WTC11 (cell line): ENCODE measurements around the gene LNX2. TPM values are rescaled to one million over a fixed set of nuclear protein-coding genes. Genes with fewer than 3 reads are reported as not detected.

Source experiments
- ATAC-seq: fragments of 200-7000 bp; cut with Tn5 transposase; 2 replicates; pipeline ENCODE4 v1.10.0; 2021; ENCODE audit warnings: mild to moderate bottlenecking, moderate library complexity
- CTCF ChIA-PET: fragments of 300-600 bp; sonication (Branson Sonifier 250); formaldehyde crosslinking; loops from one replicate; lab custom pipeline; 2021; ENCODE audit warnings: antibody characterized with exemption; lab: Charles Lee
- POLR2A ChIA-PET: fragments of 350-600 bp; sonication (Branson Sonifier 250); formaldehyde crosslinking; loops from one replicate; lab custom pipeline; 2021; ENCODE audit warnings: antibody characterized with exemption; lab: Charles Lee
- DNase-seq: peaks from one replicate; pipeline ENCODE4 v3.0.0; 2021; ENCODE audit warnings: low spot score
- H3K27ac Mint-ChIP-seq: 2 replicates; pipeline ENCODE4 v1.8.0; 2021; ENCODE audit warnings: mixed read lengths
- H3K27me3 Mint-ChIP-seq: 2 replicates; pipeline ENCODE4 v1.8.0; 2021; ENCODE audit warnings: low read depth, mild to moderate bottlenecking, moderate library complexity, mixed read lengths
- H3K36me3 Mint-ChIP-seq: 2 replicates; pipeline ENCODE4 v1.8.0; 2021; ENCODE audit warnings: mixed read lengths
- H3K4me1 Mint-ChIP-seq: 2 replicates; pipeline ENCODE4 v1.8.0; 2022; ENCODE audit warnings: mixed read lengths
- H3K4me3 Mint-ChIP-seq: 2 replicates; pipeline ENCODE4 v1.8.0; 2021; ENCODE audit warnings: mild to moderate bottlenecking, moderate library complexity, mixed read lengths
- H3K9me3 Mint-ChIP-seq: 2 replicates; pipeline ENCODE4 v1.8.0; 2021; ENCODE audit warnings: mixed read lengths
- CBFB ChIP-seq: sonication (generic); formaldehyde crosslinking; IDR thresholded peaks from 2 replicates; pipeline ENCODE4 v1.8.1; 2022; ENCODE audit warnings: mild to moderate bottlenecking, low read depth, missing genetic modification reagents
- JAZF1 ChIP-seq: fragments of 250-450 bp; sonication (Bioruptor Pico); IDR thresholded peaks from 2 replicates; pipeline ENCODE4 v1.9.0; 2021; ENCODE audit warnings: moderate library complexity, mild to moderate bottlenecking, inconsistent platforms
- ZNF671 ChIP-seq: fragments of 250-450 bp; sonication (Bioruptor Pico); IDR thresholded peaks from 2 replicates; pipeline ENCODE4 v1.8.0; 2021; ENCODE audit warnings: mild to moderate bottlenecking
- total RNA-seq: library from RNA; stranded (reverse); gene quantifications from 3 replicates; pipeline ENCODE4 v1.2.3, GENCODE V29; 2021
- TF ChIP-seq, protein P1 (sequence below): sonication (generic); formaldehyde crosslinking; IDR thresholded peaks from 2 replicates; pipeline ENCODE4 v1.8.0; 2023; ENCODE audit warnings: missing genetic modification reagents, mild to moderate bottlenecking, borderline replicate concordance
- TF ChIP-seq, protein P2 (sequence below): sonication (generic); formaldehyde crosslinking; conservative IDR thresholded peaks from 2 replicates; pipeline ENCODE4 v1.8.1; 2023; ENCODE audit warnings: mild to moderate bottlenecking, low read depth, missing genetic modification reagents, moderate library complexity
- TF ChIP-seq, protein P3 (sequence below): sonication (generic); formaldehyde crosslinking; IDR thresholded peaks from 2 replicates; pipeline ENCODE4 v1.8.1; 2023; ENCODE audit warnings: mild to moderate bottlenecking, missing genetic modification reagents, borderline replicate concordance
- TF ChIP-seq, protein P4 (sequence below): sonication (generic); formaldehyde crosslinking; conservative IDR thresholded peaks from 2 replicates; pipeline ENCODE4 v1.8.1; 2022; ENCODE audit warnings: mild to moderate bottlenecking, missing genetic modification reagents
- TF ChIP-seq, protein P5 (sequence below): sonication (generic); formaldehyde crosslinking; IDR thresholded peaks from 2 replicates; pipeline ENCODE4 v1.8.0; 2022; ENCODE audit warnings: mild to moderate bottlenecking, missing genetic modification reagents
- TF ChIP-seq, protein P6 (sequence below): sonication (generic); formaldehyde crosslinking; IDR thresholded peaks from 2 replicates; pipeline ENCODE4 v1.8.1; 2023; ENCODE audit warnings: mild to moderate bottlenecking, missing genetic modification reagents, moderate library complexity

The LNX2 gene
- total RNA-seq, 1 experiment from 2014 or later: 10.1 TPM

DNA sequence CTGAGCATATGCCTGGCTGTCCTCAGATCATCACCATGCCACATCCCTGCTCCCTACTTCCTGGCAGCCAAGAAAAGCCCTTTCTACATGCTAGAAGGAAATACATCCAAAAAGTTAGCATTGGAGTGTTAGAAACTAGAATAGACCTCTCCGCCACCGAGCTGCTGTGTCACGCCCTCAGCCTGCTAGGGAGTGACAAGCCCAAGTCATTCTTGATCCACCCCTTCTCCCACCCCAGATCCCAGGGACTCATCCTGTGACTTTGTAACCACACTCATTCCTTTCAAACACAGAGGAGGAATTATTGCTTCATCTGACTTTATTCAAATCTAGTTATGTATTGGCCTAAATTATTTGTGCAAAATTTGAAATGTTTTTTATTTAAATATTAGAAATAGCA is 46.6 kb upstream of the LNX2 start (continued):
- TF ChIP-seq, protein P1, sequence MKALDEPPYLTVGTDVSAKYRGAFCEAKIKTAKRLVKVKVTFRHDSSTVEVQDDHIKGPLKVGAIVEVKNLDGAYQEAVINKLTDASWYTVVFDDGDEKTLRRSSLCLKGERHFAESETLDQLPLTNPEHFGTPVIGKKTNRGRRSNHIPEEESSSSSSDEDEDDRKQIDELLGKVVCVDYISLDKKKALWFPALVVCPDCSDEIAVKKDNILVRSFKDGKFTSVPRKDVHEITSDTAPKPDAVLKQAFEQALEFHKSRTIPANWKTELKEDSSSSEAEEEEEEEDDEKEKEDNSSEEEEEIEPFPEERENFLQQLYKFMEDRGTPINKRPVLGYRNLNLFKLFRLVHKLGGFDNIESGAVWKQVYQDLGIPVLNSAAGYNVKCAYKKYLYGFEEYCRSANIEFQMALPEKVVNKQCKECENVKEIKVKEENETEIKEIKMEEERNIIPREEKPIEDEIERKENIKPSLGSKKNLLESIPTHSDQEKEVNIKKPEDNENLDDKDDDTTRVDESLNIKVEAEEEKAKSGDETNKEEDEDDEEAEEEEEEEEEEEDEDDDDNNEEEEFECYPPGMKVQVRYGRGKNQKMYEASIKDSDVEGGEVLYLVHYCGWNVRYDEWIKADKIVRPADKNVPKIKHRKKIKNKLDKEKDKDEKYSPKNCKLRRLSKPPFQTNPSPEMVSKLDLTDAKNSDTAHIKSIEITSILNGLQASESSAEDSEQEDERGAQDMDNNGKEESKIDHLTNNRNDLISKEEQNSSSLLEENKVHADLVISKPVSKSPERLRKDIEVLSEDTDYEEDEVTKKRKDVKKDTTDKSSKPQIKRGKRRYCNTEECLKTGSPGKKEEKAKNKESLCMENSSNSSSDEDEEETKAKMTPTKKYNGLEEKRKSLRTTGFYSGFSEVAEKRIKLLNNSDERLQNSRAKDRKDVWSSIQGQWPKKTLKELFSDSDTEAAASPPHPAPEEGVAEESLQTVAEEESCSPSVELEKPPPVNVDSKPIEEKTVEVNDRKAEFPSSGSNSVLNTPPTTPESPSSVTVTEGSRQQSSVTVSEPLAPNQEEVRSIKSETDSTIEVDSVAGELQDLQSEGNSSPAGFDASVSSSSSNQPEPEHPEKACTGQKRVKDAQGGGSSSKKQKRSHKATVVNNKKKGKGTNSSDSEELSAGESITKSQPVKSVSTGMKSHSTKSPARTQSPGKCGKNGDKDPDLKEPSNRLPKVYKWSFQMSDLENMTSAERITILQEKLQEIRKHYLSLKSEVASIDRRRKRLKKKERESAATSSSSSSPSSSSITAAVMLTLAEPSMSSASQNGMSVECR (CRISPR knock-in tag): no peak
- TF ChIP-seq JAZF1 (CRISPR knock-in tag): no peak

DNA sequence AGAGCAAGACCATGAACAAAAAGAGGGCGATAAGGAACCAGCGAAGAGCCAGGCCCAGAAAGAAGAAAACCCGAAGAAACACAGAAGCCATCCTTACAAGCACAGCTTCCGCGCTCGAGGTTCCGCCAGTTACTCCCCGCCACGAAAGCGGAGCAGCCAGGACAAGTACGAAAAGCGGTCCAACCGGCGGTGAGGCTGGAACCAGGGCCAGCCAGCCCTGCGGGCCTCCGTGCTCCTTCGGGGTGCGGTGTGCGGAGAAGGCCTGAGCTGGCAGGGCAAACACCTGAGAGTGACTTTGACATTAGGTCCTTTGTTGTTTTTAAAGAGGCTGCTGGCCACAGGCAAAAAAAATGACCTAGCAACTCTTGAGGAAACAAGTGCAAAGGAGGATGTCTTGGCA is 45.4 kb upstream of the LNX2 start:
- no peak for TF ChIP-seq CBFB
- TF ChIP-seq, protein P2, sequence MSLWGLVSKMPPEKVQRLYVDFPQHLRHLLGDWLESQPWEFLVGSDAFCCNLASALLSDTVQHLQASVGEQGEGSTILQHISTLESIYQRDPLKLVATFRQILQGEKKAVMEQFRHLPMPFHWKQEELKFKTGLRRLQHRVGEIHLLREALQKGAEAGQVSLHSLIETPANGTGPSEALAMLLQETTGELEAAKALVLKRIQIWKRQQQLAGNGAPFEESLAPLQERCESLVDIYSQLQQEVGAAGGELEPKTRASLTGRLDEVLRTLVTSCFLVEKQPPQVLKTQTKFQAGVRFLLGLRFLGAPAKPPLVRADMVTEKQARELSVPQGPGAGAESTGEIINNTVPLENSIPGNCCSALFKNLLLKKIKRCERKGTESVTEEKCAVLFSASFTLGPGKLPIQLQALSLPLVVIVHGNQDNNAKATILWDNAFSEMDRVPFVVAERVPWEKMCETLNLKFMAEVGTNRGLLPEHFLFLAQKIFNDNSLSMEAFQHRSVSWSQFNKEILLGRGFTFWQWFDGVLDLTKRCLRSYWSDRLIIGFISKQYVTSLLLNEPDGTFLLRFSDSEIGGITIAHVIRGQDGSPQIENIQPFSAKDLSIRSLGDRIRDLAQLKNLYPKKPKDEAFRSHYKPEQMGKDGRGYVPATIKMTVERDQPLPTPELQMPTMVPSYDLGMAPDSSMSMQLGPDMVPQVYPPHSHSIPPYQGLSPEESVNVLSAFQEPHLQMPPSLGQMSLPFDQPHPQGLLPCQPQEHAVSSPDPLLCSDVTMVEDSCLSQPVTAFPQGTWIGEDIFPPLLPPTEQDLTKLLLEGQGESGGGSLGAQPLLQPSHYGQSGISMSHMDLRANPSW: no peak
- TF ChIP-seq, protein P3, sequence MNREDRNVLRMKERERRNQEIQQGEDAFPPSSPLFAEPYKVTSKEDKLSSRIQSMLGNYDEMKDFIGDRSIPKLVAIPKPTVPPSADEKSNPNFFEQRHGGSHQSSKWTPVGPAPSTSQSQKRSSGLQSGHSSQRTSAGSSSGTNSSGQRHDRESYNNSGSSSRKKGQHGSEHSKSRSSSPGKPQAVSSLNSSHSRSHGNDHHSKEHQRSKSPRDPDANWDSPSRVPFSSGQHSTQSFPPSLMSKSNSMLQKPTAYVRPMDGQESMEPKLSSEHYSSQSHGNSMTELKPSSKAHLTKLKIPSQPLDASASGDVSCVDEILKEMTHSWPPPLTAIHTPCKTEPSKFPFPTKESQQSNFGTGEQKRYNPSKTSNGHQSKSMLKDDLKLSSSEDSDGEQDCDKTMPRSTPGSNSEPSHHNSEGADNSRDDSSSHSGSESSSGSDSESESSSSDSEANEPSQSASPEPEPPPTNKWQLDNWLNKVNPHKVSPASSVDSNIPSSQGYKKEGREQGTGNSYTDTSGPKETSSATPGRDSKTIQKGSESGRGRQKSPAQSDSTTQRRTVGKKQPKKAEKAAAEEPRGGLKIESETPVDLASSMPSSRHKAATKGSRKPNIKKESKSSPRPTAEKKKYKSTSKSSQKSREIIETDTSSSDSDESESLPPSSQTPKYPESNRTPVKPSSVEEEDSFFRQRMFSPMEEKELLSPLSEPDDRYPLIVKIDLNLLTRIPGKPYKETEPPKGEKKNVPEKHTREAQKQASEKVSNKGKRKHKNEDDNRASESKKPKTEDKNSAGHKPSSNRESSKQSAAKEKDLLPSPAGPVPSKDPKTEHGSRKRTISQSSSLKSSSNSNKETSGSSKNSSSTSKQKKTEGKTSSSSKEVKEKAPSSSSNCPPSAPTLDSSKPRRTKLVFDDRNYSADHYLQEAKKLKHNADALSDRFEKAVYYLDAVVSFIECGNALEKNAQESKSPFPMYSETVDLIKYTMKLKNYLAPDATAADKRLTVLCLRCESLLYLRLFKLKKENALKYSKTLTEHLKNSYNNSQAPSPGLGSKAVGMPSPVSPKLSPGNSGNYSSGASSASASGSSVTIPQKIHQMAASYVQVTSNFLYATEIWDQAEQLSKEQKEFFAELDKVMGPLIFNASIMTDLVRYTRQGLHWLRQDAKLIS (CRISPR knock-in tag): no peak
- H3K4me1 Mint-ChIP-seq: peaks cover 12% of the 10 kb centered on the region
- H3K27ac Mint-ChIP-seq: peak overlapping the region; percentile 49; the same call in 1 of the 2 replicates
- ChIA-PET CTCF (interaction anchor here (0.9 to 2.4 kb wide), 9 partner anchors 12 to 289 kb away, joined by 3 to 36 read pairs (median 4); partner anchors contain the start of gene LNX2), POLR2A (no interaction called here)
- H3K4me3 Mint-ChIP-seq: no peak overlapping the region
- no peaks in the 10 kb centered on the region for H3K9me3 Mint-ChIP-seq
- peak; percentile 22 for DNase-seq
- peaks cover 7% of the 10 kb centered on the region; the same call in 1 of the 2 replicates for H3K36me3 Mint-ChIP-seq
- no peaks in the 10 kb centered on the region for H3K27me3 Mint-ChIP-seq
- no peak for ATAC-seq

DNA sequence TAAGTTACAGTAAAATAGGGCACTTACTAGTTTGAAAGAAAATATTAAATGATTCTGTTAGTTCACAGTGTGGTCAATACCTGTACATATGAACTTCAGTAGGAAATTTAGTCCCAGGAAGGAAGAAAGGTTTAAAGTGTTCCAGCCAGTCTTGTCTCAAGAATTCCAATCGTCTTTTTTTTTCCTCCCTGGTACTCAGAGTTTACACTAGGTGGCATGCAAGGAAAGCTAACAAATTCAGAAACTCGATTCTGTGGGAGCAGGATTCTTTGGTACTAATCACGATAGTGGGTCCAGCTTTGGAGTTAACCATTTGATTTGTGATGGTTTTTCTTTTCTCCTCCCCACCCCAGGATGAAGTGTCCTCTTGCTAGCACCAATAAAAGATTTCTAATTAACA is 45.0 kb upstream of the LNX2 start:
- H3K27me3 Mint-ChIP-seq: no peaks in the 10 kb centered on the region
- peaks cover 12% of the 10 kb centered on the region for H3K4me1 Mint-ChIP-seq
- ATAC-seq (no peak), DNase-seq (no peak)
- CTCF ChIA-PET: interaction anchor here (0.5 to 2.4 kb wide), 10 partner anchors 11 to 289 kb away, joined by 3 to 36 read pairs (median 4); partner anchors contain the start of gene LNX2
- no peaks in the 10 kb centered on the region for H3K9me3 Mint-ChIP-seq
- peaks cover 7% of the 10 kb centered on the region; the same call in 1 of the 2 replicates for H3K36me3 Mint-ChIP-seq
- POLR2A ChIA-PET: no interaction called here
- H3K27ac Mint-ChIP-seq: peak overlapping the region; percentile 49; the same call in 1 of the 2 replicates
- H3K4me3 Mint-ChIP-seq: no peak overlapping the region
- TF ChIP-seq, protein P4, sequence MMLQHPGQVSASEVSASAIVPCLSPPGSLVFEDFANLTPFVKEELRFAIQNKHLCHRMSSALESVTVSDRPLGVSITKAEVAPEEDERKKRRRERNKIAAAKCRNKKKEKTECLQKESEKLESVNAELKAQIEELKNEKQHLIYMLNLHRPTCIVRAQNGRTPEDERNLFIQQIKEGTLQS (CRISPR knock-in tag): no peak
- TF ChIP-seq, all 79 proteins: peak for 0

DNA sequence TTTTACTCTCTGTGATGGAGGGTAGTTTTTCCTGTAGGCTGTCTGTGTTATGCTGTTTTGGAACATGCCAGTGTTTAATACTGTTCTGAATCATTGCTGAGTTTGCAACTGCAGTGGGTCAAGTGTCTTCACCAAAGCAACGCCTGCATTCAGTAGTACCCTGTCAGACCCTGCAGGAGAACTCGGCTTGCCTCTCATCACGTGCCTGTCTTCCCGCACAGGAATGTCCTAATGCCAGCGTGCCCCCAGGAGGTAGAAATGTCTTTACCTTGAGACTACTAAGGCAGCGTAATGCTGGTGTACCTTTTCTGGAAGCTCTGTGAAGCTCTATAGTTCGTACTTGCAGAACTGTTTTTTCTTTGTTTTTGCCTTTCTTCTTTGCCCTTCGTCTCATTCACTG is 43.6 kb upstream of the LNX2 start:
- no peaks in the 10 kb centered on the region for H3K27me3 Mint-ChIP-seq
- DNase-seq (peak; percentile 34), ATAC-seq (peak; percentile 76)
- TF ChIP-seq ZNF671 (CRISPR knock-in tag): no peak
- TF ChIP-seq, protein P5, sequence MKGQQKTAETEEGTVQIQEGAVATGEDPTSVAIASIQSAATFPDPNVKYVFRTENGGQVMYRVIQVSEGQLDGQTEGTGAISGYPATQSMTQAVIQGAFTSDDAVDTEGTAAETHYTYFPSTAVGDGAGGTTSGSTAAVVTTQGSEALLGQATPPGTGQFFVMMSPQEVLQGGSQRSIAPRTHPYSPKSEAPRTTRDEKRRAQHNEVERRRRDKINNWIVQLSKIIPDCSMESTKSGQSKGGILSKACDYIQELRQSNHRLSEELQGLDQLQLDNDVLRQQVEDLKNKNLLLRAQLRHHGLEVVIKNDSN: peak; percentile 37; the same call in 1 of the 2 replicates
- TF ChIP-seq, protein P6, sequence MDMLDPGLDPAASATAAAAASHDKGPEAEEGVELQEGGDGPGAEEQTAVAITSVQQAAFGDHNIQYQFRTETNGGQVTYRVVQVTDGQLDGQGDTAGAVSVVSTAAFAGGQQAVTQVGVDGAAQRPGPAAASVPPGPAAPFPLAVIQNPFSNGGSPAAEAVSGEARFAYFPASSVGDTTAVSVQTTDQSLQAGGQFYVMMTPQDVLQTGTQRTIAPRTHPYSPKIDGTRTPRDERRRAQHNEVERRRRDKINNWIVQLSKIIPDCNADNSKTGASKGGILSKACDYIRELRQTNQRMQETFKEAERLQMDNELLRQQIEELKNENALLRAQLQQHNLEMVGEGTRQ (CRISPR knock-in tag): peak; percentile 46
- CTCF ChIA-PET: interaction anchor here (0.9 to 3.7 kb wide), 3 partner anchors 112 to 302 kb away, joined by 3 to 24 read pairs (median 4); no protein-coding TSS in a partner anchor
- H3K27ac Mint-ChIP-seq: peak overlapping the region; percentile 33
- H3K4me3 Mint-ChIP-seq: no peak overlapping the region
- POLR2A ChIA-PET: no interaction called here
- H3K36me3 Mint-ChIP-seq: peaks cover 7% of the 10 kb centered on the region; the same call in 1 of the 2 replicates
- H3K4me1 Mint-ChIP-seq: peaks cover 14% of the 10 kb centered on the region
- H3K9me3 Mint-ChIP-seq: no peaks in the 10 kb centered on the region
